A673 (cell line): Measurements from ENCODE around the gene KIF7.

Source experiments
- CTCF ChIP-seq: fragments of 300-800, 200-600 bp; sonication (generic); conservative IDR thresholded peaks from 2 replicates; pipeline ENCODE4 v1.5.1; 2017; ENCODE audit warnings: low read depth, mild to moderate bottlenecking, antibody characterized with exemption, low read length, moderate library complexity, mixed read lengths
- EZH2 ChIP-seq: fragments of 200-600 bp; sonication (generic); IDR thresholded peaks from 2 replicates; pipeline ENCODE4 v1.6.1; 2017; ENCODE audit warnings: borderline replicate concordance, low read depth, mild to moderate bottlenecking, mixed read lengths, antibody characterized with exemption, low read length; ENCODE audit not compliant: poor library complexity, severe bottlenecking

GRCh38 chr15:89621547-89621946, 33.7 kb downstream of the KIF7 start:
- no peak for TF ChIP-seq CTCF
- no peak for TF ChIP-seq EZH2
